ENCODE results near the gene PTTG1. TPM values are rescaled to one million over a fixed set of nuclear protein-coding genes. Genes with fewer than 3 reads are reported as not detected.

The PTTG1 gene
- polyA plus RNA-seq (ENCODE audit: insufficient read length), result 26.3 TPM

DNA sequence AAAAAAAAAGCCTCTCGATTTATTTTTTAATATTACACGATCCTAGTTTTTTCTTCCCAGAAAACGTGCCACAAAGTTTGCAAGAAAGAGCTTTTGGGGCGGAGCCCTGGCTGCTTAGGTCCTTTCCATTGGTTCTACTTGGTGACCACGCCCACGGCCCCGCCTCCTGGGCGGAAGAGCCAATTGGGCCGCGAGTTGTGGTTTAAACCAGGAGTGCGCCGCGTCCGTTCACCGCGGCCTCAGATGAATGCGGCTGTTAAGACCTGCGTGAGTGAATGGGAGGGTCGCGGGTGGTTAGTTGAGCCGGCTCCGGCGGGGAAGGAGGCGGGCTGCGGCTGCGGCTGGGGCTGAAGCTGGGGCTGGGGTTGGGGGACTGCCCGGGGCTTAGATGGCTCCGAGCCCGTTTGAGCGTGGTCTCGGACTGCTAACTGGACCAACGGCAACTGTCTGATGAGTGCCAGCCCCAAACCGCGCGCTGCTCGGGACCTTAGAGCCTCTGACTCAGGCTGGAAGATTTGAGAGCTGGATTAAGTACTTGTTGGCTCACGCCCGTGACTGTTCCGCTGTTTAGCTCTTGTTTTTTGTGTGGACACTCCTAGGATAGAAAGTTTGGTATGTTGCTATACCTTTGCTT lies at the start of gene PTTG1:
Gene PTTG1, plus strand, starts transcription at position 231 of the 634 bp plus-strand sequence. CDS start 458 bp downstream, outside the sequence.
- peak; percentile 93 for DNase-seq (ENCODE audit: low read depth)

DNA sequence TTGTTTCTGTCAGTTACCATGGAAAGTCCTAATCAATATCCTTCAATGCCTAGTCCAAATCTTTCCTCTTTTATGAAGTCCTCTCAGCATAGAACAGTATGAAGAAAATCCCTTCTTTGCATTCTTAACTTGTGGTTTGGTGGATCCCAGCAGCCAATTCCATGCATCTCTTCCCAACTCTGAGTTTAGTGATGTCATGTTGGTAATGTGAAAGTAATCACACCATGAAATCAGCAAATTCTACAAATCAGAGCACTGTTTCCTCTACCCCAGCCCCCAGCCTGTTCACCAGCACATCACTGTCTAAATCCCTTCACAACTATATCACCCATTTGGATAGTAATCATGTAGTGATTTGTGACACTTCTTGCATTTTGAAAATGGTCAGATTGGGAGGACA lies 46.5 kb upstream of the PTTG1 start:
- no peak for DNase-seq (ENCODE audit: low read depth)

DNA sequence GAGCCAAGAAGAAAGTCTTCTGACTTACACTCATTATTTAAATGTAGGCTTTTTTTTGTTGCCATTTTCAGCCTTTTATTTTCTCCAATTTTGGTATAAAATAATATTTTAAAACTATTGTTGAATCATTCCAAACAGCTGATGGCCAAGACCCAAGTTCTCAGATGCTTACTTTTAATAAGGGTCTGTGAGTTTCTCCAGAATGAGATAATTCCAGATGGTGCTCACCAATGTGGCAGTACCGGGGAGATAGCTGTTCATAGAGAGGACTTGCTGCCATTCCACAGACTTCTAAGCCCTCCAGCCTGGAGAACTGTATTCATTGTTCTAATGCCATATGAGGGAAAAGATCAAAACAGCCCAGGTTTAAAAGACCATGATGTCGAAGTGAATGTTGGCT lies 46.0 kb upstream of the PTTG1 start:
- DNase-seq (ENCODE audit: low read depth), result no peak

DNA sequence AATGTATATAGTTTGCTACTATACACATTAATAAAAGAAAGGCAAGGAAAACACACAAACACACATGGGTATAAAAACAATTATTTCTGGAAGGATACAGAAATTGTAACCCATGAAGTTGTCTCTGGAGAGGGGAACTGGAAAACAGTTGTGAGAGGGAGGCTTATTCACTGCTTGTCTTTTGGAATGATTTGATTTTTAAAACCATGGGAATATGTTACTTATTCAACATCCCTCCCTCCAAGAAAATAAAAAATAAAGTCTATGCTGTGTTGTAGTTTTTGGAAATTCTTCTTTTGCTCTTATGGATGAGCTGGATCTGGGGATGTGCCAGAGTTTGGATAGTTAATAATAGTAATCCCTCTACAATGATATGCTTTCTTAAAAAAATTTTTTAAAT lies 45.2 kb upstream of the PTTG1 start:
- no peak for DNase-seq (ENCODE audit: low read depth)

DNA sequence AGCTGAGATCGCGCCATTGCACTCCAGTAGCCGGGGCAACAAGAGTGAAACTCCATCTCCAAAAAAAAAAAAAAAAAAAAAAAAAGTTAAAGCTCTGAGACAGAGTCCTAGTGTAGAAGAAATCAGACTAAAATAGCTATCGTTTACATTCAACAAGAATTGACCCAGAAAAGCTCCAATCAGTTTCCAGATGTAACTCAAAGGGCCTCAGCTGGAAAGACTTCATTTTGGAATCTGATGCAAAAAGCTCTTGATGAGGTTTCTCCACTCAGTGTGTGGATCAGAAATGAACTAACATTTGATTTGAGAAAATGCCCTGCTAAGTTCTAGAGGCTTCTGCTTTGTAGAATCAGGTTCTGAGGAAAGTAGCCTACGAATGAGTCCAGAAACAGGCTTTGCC lies 44.0 kb upstream of the PTTG1 start:
- DNase-seq (ENCODE audit: low read depth), result no peak

DNA sequence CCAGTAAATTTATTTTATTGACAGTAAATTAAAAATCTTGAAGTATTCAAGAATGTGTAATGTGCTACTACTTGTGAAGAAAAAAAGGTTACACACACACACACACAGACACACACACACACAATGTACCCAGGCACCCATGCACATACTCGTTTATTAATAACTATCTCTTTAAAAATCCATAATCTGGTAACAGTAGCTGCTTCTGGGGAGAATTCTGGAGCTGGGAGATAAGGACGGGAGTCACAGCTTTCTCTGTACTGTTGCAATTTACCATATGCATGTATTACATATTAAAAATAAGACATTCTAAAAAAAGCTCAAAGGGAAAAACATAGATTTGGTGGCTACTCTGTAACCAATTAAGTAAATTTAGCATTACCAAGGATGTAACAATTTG lies 43.3 kb upstream of the PTTG1 start:
- no peak for DNase-seq (ENCODE audit: low read depth)

DNA sequence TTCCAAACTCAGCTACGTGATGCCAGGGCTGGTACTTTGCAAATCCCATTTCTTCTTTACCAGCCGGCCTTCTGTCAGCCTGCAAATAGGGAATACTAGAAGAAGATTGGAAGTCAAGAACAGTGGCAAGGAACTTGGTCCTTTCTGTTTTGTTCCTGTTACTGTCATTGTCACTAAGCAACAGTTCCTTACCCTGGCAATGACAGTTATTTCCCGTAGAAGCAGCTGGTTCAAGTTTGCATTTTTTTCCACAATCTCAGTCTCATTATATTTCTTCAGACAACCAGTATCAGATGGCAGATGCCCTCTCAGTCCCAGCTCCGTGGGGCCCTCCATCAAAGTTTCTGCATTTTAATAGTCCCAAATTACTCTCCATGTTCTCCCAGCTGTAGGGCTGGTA lies 42.1 kb upstream of the PTTG1 start:
- DNase-seq (ENCODE audit: low read depth), result no peak

DNA sequence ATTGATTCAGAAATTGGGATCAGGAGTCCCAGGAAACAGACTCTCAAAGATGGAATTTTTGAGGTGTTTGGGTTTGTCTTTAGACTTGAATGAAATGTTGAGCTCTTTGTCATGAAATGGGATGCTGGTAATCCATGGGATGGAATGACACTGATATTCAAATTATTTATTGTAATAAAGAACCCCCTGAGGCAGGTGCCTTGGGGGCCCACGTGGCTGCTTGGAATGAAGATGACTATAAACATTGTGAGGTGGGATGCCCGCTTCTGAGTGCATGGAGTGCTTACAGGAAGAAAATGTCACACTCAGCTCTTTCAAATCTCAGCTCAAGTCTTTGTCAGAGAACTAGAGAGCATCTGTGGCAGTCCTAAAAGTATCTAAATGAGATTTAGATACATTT lies 41.6 kb upstream of the PTTG1 start:
- DNase-seq (ENCODE audit: low read depth), result no peak

DNA sequence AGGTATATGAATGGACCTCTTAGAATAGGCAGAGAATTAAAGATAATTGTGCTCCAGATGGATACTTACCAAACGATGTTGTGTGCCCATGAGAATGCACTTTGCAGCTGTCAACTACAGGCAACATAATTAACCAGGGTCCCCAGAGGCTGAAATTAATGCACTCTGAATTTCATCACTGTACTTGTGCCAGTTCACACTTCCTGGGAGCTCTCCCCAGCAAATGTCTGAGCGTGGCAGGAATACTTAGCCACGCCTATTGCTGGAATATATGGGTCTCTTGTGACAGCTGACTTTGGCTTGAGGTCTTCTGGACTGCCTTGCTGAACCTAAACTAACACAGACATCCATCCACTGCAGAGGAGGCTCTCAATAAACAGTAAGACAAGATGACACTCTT lies 39.3 kb upstream of the PTTG1 start:
- no peak for DNase-seq (ENCODE audit: low read depth)

DNA sequence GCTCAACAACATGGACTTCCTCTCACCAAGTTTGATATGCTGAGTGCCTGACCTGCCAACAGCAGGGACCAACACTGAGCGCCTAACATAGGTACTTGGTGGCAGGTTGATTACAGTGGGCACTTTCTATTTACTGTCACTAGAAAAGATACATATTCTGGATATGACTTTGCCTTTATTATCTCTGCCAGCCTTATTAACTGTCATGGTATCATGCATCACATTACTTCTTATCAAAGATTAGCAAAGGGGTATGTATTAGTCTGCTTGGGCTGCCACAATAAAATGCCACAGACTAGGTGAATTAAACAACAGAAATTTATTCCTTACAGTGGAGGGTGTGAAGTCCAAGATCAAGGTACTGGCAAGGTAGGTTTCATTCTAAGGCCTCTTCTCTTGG lies 37.0 kb upstream of the PTTG1 start:
- no peak for DNase-seq (ENCODE audit: low read depth)

DNA sequence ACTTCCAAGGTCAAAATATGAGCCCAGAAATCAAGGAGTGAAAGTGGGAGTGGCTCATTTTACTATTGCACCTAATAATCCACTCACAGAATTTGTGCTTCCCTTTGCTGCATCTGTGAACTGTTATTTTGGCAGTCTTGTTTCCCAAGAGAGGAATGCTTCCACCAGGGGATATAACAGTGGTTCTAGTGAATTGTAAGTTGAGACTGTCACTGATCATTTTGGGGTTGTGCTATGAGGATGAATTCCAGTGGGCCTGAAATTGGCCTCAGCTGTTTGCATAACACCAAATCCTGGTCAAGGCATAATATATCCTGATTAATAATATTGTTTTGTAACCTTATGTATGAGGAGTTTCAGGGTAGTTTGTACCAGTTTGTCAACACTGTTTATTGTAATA lies 36.2 kb upstream of the PTTG1 start:
- DNase-seq (ENCODE audit: low read depth), result no peak

DNA sequence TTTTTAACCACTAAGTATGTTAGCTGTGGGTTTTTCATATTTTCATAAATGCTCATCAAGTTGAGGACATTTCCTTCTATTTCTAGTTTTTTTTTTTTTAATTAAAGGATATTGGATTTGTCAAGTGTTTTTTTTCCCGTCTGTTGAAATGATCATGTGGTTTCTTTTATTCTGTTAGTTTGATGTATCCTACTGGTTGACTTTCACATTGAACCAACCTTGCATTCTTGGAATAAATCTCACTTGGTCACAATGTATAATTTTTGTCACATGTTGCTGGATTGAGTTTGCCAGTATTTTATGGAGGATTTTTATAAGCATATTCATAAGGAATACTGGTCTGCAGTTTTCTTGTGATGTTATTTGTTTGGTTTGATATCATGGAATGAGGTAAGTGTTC lies 34.2 kb upstream of the PTTG1 start:
- DNase-seq (ENCODE audit: low read depth), result no peak

DNA sequence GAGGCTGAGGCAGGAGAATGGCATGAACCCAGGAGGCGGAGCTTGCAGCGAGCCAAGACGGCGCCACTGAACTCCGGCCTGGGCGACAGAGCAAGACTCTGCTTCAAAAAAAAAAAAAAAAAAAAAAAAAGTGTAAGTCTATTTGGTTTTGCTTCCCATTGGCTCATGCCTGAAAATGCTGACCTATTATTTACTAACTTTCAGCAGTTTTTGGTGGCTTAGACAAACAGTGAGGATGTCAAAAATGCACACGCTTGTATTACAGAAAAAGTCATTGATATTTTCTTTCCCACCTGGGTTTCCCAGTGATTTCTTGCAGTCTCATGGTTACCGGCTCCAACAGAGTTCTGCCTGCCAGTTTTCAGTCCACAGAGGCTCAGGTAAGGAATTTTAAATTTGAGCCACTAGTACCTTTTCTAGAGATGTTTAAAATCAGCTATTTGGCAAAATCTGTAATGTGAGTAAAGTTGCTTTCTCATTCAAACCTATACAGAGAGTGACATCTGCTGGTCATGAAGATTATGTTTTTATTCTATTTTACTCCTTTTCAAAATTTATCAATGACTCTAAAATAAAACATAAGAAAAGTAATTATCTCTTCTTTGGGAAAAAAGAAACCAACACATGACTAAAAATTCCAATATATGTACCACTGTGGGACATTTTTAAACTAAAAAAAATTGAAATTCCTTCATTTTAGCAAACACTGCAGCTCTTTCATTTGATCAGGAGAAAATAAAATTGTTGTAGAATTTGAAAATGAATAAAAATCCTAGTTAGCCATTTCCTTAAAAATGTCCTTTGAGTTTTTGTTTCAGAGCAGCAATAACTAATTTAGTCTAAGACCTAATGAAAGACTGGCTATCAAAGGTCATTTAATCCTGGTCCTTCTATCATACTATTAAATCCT lies 30.6 kb upstream of the PTTG1 start:
- DNase-seq (ENCODE audit: low read depth), result no peak

DNA sequence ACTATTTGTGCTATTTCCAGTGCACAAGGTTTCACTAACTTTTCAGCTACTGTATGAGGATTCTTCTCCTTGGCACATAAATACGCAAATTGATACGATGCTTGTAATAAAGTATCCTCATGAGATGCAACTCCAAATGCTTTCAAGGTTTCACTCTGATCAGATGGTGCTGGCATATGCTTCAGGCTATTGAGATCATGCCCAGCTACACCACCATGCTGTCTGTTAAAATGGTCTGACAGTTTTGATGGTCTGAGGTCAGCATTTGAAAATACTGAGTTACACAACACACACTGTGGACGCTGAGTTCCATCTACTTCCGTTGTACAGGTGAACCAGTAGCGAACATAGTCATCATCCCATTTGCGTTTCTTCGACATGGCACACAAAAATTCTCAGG lies 26.5 kb upstream of the PTTG1 start:
- DNase-seq (ENCODE audit: low read depth), result no peak

DNA sequence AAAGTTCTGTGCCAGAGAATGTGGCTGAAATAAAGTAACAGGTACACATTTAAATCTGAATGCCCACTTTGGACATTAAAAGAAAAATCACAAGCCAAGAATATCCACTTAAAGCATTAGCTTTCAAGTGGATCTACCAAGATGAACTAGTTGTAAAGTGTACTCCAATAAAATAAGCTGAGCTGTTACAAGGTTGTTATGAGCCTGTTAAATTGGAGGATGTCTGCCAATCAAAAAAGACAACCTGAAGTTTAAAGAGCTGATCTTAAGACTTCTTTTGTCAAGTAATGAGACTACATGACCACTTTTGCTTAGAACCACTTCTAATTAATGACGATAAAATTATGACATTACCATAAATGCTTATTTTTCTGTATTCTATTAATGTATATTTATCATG lies 24.2 kb upstream of the PTTG1 start:
- no peak for DNase-seq (ENCODE audit: low read depth)

DNA sequence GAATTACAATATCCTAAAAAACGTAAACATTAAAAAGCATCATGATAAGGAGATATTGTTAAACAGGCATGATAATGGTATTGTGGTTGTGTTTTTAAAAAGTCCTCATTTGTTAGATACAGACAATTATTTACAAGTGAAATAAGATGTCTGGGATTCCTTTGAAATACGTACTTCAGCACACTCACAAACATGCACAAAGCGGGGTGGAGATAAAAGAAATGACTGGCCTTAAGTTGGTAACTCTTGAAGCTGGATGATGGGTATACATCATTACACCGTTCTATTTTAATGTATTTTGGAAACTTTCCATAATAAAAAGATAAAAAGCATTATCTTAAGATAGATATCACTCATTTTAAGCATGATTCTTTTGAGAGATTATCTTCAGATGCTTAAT lies 22.8 kb upstream of the PTTG1 start:
- DNase-seq (ENCODE audit: low read depth), result no peak

DNA sequence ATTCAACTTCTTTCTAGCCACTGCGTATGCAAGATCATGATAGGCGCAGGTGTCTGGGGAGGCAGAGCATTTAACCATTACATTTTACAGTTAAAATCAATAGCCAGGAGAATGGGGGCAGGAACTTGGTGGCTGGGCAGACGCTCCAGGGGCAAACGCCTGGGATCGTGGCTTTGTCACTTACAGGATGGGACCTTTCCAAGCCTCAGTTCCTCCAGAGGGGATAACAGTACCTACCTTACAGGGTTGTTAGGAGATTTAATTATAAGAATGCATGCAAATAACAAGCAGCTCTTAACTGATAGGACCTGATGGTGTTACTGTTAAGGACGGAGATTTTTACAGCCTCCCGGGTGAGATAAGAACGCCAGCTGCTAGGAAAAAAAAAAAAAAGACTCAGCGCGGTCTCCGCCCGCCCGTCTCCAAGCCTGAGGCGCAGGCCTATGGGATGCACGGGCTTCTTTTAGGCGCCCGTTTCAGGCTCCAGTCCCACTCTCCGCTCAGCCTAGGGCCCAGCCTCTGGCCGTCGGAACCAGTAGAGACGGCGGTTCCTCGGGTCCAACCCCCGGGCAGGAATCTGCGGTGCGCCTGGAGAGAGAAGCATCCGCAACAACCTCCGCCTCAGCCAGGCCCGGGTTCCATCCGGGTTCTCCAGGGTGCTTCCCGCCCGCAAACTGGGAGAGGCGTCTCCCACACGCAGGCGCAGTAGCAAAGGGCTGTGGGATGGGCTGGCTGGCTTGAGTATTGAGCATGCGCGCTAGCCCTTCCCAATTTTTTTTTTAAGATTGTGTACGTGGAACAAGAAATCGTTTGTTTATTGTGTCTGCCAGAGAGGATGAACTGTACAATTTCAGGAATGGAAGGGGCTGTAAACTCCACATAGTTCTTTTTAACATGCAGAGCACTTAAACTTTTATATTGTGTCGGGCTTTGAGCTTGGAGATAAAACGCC lies 22.0 kb upstream of the PTTG1 start, which contains the start of gene FAM200C:
Gene FAM200C, minus strand, starts transcription at position 653 of the 952 bp plus-strand sequence. CDS start 4,564 bp downstream, outside the sequence.
- DNase-seq (ENCODE audit: low read depth), result peak; percentile 77

DNA sequence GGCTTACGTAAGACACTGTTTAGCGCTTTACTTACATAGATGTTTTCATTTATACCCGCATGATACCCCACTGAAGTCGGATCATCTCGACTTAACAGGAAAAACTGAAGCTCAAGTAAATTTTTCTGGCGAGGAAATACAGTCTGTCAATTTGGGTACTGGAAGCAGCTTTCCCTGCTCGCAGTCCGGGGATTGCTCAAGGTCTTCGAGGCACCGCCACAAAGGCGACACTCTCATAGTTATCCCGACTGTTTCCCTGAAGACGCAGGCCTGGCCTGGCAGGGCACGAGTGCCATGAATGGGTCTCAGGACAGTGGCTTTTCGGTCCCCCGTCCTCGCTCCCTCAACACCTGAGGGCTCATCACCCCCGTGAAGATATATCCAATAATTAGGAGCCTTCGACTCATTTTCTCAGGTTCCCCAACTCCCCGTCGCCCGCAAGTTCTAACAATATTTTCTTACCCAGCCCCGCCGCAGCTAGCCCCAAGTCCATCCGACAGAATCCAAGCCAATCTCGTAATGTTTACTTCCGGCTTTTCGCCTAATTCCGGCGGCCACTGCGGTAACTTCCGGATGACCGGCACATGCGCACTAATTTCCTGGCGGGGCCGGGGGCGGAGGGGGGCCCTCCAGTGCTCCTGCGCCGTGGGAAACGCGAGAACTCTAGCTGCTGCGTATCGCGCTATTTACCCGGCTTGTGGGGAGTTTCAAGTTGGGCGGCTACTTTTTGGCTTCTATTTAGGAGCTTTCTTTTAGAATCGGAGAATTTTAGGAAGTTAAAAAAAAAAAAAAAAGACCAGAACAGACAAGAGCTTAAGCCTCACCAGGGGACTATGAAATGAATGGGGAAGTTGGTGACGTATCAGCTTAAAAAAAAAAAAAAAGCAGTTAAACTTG lies 2.8 kb upstream of the PTTG1 start, which contains the start of gene SLU7:
Gene SLU7, minus strand, starts transcription at position 521 of the 897 bp plus-strand sequence. CDS start 3,787 bp downstream, outside the sequence.
- peak; percentile 88 for DNase-seq (ENCODE audit: low read depth)

DNA sequence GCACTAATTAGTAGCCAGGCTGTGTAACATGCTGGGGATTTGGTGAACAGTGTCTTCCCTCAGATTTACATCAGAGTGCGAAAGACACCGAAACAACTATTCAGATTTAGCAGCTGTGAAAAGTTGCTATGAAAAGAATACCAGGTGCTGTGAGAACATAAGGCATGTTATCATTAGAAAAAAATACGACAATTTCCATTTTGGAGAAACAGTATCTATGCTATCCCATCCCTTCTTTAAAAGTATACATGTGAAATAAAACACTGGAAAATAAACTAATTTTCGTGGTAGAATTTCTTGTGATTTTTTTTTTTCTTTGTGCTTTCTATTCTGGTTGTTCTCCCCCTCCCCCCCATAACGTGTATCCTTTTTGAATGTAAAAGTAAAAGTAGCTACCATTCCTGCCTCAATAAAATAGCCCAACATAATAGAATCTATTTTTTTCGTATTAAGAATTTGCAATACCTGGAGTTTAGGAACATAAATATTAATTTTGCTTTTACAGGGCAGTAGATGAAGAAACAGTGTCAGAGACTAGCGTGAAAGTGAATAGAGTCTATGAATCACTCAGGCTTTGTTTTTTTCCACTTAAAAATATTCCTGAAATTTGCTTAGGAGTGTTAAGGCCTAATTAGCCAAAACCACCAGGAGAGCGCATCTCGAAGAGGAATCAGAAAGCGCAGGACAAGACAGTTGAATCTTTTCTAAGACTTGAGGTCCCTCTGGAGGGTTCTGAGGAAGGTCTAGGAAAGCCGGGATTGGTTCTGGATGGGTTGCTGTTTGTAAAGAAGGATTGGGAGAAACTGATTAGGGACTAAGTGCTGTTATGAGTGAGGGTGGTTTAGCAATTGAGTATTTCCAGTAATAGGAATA lies 2.0 kb upstream of the PTTG1 start:
- DNase-seq (ENCODE audit: low read depth), result no peak

DNA sequence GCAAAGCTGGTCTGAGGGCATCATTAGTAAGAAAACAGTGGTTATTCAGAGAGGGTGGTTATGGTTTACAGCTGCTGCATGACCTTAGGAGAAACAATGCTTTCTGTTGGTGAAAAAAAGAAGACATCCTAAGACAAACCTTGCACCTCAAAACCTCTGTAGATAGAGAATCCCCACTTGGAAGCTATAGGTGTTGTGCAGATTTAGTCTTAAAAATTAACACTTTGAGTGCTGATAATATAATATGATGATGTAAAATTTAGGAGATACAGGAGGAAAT lies 1.4 kb upstream of the PTTG1 start:
- no peak for DNase-seq (ENCODE audit: low read depth)

Data from forelimb muscle (tissue), 1 donor.